ENCODE results near the gene ADCK1.

DNA sequence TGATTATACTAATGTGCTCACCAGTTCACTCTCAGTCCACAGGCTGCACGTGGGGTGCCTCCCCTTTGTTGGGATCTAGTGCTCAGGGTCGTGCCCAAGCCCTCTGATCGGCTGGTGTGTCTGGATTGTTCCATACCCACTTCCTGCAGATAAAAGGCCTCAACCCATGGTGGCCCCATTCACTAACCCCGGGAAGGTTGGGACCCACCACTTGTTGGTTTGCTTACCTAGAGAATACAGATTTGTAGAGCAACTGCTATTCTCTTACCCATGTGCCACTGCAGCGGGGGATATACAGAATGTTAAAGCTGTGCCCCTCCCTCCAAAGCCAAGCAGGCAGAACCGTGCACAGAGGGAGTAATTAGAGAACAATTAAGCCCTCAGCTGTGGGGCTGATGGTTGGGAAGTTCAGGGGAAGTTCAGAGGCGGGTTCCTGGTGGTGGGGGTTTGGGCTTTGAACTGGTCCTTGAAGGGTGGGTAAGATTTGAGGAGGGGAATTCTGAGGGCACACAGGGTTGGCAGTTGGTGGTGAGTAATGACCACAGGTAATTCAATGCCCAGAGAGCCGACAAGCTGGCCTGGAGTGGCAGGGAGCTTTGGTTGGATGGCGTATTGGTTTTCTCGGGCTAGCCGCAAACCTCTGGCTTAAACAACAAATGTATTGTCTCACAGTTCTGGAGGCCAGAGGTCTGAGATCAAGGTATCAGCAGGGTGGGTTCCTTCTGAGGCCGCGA, 68.8 kb downstream of the ADCK1 start:
- TF ChIP-seq CTCF (IDR thresholded peaks at IDR 0.05): no peak
- TF ChIP-seq POLR2A (IDR thresholded peaks at IDR 0.05): no peak
